HCT116 (cell line): ENCODE data around the gene KIF25. TPM values are rescaled to one million over a fixed set of nuclear protein-coding genes. Genes with fewer than 3 reads are reported as not detected.

Experiments
- ATAC-seq: fragments of 200-7000 bp; cut with Tn5 transposase; 2 replicates; pipeline ENCODE4 v1.9.1; 2020; ENCODE audit warnings: mild to moderate bottlenecking, moderate library complexity
- BruUV-seq: library from RNA; stranded (reverse); fragments of 400-500 nt; replicated peaks from 2 replicates; lab custom pipeline; 2021; lab: Mats Ljungman, UMichigan
- CTCF ChIA-PET: fragments of 300-600 bp; sonication (Branson Sonifier 250); formaldehyde crosslinking; loops from one replicate; lab custom pipeline; 2021; ENCODE audit warnings: antibody characterized with exemption; lab: Charles Lee
- POLR2A ChIA-PET: fragments of 300-600, 350-600 bp; sonication (Branson Sonifier 250); formaldehyde crosslinking; loops from one replicate; lab custom pipeline; 2021; ENCODE audit warnings: antibody characterized with exemption; lab: Charles Lee
- RAD21 ChIA-PET, 2 experiments: fragments of 300-600 bp; sonication (Branson Sonifier 250); formaldehyde crosslinking; loops; one replicate each; lab custom pipeline; 2023; ENCODE audit warnings: low total read pairs in 2 of 2; ENCODE audit not compliant: uncharacterized antibody in 2 of 2, unreplicated experiment in 2 of 2, low non-redundant PET in 1 of 2; lab: Charles Lee
- DNase-seq: peaks from one replicate; pipeline ENCODE4 v3.0.0-alpha.2; 2010; ENCODE audit warnings: low read depth, low spot score
- H2AFZ ChIP-seq: fragments of 200-600 bp; shearing (Covaris generic), sonication (generic); 2 replicates; pipeline ENCODE4 v1.6.1; 2017; ENCODE audit warnings: low read depth, mixed run types, mixed read lengths, antibody characterized with exemption, low read length; ENCODE audit not compliant: poor library complexity, severe bottlenecking
- H3K27ac ChIP-seq: 2 replicates; pipeline ENCODE4 v1.5.1; 2012; ENCODE audit warnings: low read depth, low read length
- H3K27me3 ChIP-seq: fragments of 200-600 bp; sonication (generic); 2 replicates; pipeline ENCODE4 v1.6.1; 2016; ENCODE audit warnings: mixed run types, low read length, mixed read lengths; ENCODE audit not compliant: insufficient read depth
- H3K36me3 ChIP-seq, 2 experiments: fragments of 200-500 bp in 1 of 2; fragments of 200-600 bp in 1 of 2; sonication (Bioruptor generic) in 1 of 2; sonication (generic) in 1 of 2; 2 replicates each; pipeline versions ENCODE4 v1.5.1 to v1.6.1; 2014 to 2016; ENCODE audit warnings: low read length in 2 of 2, inconsistent platforms in 1 of 2, mixed read lengths in 1 of 2, mixed run types in 1 of 2; ENCODE audit not compliant: insufficient read depth in 2 of 2, control insufficient read depth in 1 of 2
- H3K4me1 ChIP-seq, 2 experiments: fragments of 200-600 bp in 1 of 2; sonication (generic) in 1 of 2; 2 replicates each; pipeline versions ENCODE4 v1.5.1 to v1.6.1; 2012 to 2017; ENCODE audit warnings: low read length in 2 of 2, inconsistent platforms in 1 of 2, mild to moderate bottlenecking in 1 of 2, mixed read lengths in 1 of 2, mixed run types in 1 of 2, moderate library complexity in 1 of 2; ENCODE audit not compliant: insufficient read depth in 2 of 2, control insufficient read depth in 1 of 2
- H3K4me2 ChIP-seq: fragments of 200-600 bp; sonication (generic); 2 replicates; pipeline ENCODE4 v1.6.1; 2017; ENCODE audit warnings: mixed run types, low read length, mixed read lengths
- H3K4me3 ChIP-seq, 2 experiments: fragments of 200-600 bp in 1 of 2; sonication (generic) in 1 of 2; replicated peaks in 1 of 2; 2 replicates each; pipeline ENCODE4 v1.5.1; 2011 to 2016; ENCODE audit warnings: low read length in 2 of 2, control low read depth in 1 of 2, low read depth in 1 of 2, mild to moderate bottlenecking in 1 of 2, mixed read lengths in 1 of 2, mixed run types in 1 of 2
- H3K79me2 ChIP-seq: fragments of 200-600 bp; sonication (generic); 2 replicates; pipeline ENCODE4 v1.6.1; 2017; ENCODE audit warnings: mild to moderate bottlenecking, mixed run types, low read length, moderate library complexity, mixed read lengths; ENCODE audit not compliant: insufficient read depth
- H3K9ac ChIP-seq: fragments of 200-600 bp; sonication (generic); 2 replicates; pipeline ENCODE4 v1.6.1; 2016; ENCODE audit warnings: low read length, mixed read lengths
- H3K9me2 ChIP-seq: fragments of 200-600 bp; sonication (generic), shearing (Covaris generic); 2 replicates; pipeline ENCODE4 v1.6.1; 2017; ENCODE audit warnings: mixed run types, mild to moderate bottlenecking, moderate library complexity; ENCODE audit not compliant: insufficient read depth
- H3K9me3 ChIP-seq, 2 experiments: fragments of 200-500 bp in 1 of 2; fragments of 200-600 bp in 1 of 2; sonication (Bioruptor generic) in 1 of 2; sonication (generic) in 1 of 2; 2 replicates each; pipeline ENCODE4 v1.6.1; 2014 to 2017; ENCODE audit warnings: low read length in 2 of 2, mixed read lengths in 2 of 2, inconsistent platforms in 1 of 2, low read depth in 1 of 2, mild to moderate bottlenecking in 1 of 2, mixed run types in 1 of 2, moderate library complexity in 1 of 2; ENCODE audit not compliant: control insufficient read depth in 1 of 2, insufficient read depth in 1 of 2
- H4K20me1 ChIP-seq: fragments of 200-600 bp; sonication (generic), shearing (Covaris generic); 2 replicates; pipeline ENCODE4 v1.6.1; 2017; ENCODE audit warnings: mixed run types, mild to moderate bottlenecking, moderate library complexity; ENCODE audit not compliant: insufficient read depth
- CBX3 ChIP-seq: IDR thresholded peaks from 2 replicates; pipeline ENCODE4 v1.6.1; 2012; ENCODE audit warnings: low read depth
- CEBPB ChIP-seq: IDR thresholded peaks from 2 replicates; pipeline ENCODE4 v1.6.1; 2012; ENCODE audit warnings: low read depth
- EGR1 ChIP-seq: IDR thresholded peaks from 2 replicates; pipeline ENCODE4 v1.6.1; 2012; ENCODE audit warnings: low read depth
- ELF1 ChIP-seq: IDR thresholded peaks from 2 replicates; pipeline ENCODE4 v1.6.1; 2012; ENCODE audit warnings: low read depth, borderline replicate concordance
- FOSL1 ChIP-seq: IDR thresholded peaks from 2 replicates; pipeline ENCODE4 v1.6.1; 2012; ENCODE audit warnings: low read depth
- POLR2A ChIP-seq: IDR thresholded peaks from 2 replicates; pipeline ENCODE4 v1.7.0; 2011; ENCODE audit warnings: borderline replicate concordance; ENCODE audit not compliant: insufficient read depth, insufficient read length; ENCODE audit errors: extremely low read depth
- POLR2AphosphoS5 ChIP-seq: IDR thresholded peaks from 2 replicates; pipeline ENCODE4 v1.6.1; 2011; ENCODE audit warnings: mild to moderate bottlenecking, low read depth, low read length, moderate library complexity
- SIN3A ChIP-seq: IDR thresholded peaks from 2 replicates; pipeline ENCODE4 v1.6.1; 2012; ENCODE audit warnings: low read depth
- YY1 ChIP-seq: IDR thresholded peaks from 2 replicates; pipeline ENCODE4 v1.6.1; 2011; ENCODE audit warnings: low read length, low read depth, moderate library complexity, mild to moderate bottlenecking; ENCODE audit not compliant: insufficient replicate concordance; ENCODE audit errors: extremely low read depth
- ZFX ChIP-seq: fragments of 450-650 bp; IDR thresholded peaks from 2 replicates; pipeline ENCODE4 v1.6.1; 2017
- intact Hi-C: fragments of 100-400 bp; cut with micrococcal nuclease; formaldehyde crosslinking; loops from 2 replicates; pipeline ENCODE4 v1.10.0; 2022
- total RNA-seq: library from RNA; stranded (reverse); gene quantifications from one replicate; pipeline ENCODE4 v1.2.1, GENCODE V29; 2021; ENCODE audit not compliant: unreplicated experiment
- TF ChIP-seq, protein P1 (sequence below): IDR thresholded peaks from 2 replicates; pipeline ENCODE4 v1.6.1; 2012; ENCODE audit warnings: low read depth
- TF ChIP-seq, protein P2 (sequence below): IDR thresholded peaks from 2 replicates; pipeline ENCODE4 v1.6.1; 2012

The KIF25 gene
- total RNA-seq, 1 experiment from 2014 or later = not detected

DNA sequence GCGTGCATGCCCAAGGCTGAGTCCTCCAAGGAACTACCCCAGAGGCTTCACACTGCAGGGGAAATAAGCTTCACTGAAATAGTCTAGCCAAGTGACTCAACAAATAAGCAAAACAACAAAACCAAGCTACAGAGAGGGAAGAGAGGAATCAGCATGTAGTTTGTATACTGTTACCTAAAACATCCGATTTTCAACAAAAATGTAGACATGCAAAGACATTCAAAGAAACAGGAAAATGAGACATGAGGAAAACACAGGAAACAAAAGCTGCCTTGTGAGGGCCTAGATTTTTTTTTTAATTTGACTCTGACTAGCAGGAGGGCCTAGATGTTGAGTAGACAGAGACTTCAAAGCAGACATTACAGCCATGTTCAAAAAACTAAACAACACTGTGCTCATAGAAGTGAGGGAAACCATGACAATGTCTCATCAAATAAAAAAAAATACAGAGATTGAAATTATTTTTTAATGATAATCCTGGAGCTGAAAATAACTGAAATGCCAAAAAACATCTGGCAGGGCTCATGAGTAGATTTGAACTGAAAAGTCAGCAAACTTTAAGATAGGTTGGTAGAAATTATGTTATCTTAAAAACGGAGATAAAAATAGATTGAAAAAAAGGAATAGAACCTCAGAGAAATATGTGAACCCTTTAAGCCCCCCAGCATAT lies 16.4 kb upstream of the KIF25 start:
- no peaks in the 10 kb centered on the region for H3K27me3 ChIP-seq
- no peak for DNase-seq
- no peaks in the 10 kb centered on the region for H3K79me2 ChIP-seq
- no peaks in the 10 kb centered on the region for H3K9me2 ChIP-seq
- H3K4me1 ChIP-seq = no peaks in the 10 kb centered on the region
- H3K4me2 ChIP-seq = no peak overlapping the region
- no peak overlapping the region for H2AFZ ChIP-seq
- H3K27ac ChIP-seq = no peak overlapping the region
- RAD21 ChIA-PET = no interaction called here
- BruUV-seq = no TSS peak
- ATAC-seq = no peak
- no peak overlapping the region for H3K9ac ChIP-seq
- intact Hi-C loops = no loop called here
- POLR2A ChIA-PET = interaction anchor here (0.7 kb wide), 1 partner anchor 55 kb away, joined by 3 read pairs; no protein-coding TSS in a partner anchor
- no peak overlapping the region for H3K4me3 ChIP-seq
- TF ChIP-seq YY1 (no peak), EGR1 (no peak), ZFX (no peak), POLR2A (no peak), POLR2AphosphoS5 (no peak), CEBPB (no peak), SIN3A (no peak), FOSL1 (no peak), ELF1 (no peak), CBX3 (no peak)
- TF ChIP-seq, protein P1, sequence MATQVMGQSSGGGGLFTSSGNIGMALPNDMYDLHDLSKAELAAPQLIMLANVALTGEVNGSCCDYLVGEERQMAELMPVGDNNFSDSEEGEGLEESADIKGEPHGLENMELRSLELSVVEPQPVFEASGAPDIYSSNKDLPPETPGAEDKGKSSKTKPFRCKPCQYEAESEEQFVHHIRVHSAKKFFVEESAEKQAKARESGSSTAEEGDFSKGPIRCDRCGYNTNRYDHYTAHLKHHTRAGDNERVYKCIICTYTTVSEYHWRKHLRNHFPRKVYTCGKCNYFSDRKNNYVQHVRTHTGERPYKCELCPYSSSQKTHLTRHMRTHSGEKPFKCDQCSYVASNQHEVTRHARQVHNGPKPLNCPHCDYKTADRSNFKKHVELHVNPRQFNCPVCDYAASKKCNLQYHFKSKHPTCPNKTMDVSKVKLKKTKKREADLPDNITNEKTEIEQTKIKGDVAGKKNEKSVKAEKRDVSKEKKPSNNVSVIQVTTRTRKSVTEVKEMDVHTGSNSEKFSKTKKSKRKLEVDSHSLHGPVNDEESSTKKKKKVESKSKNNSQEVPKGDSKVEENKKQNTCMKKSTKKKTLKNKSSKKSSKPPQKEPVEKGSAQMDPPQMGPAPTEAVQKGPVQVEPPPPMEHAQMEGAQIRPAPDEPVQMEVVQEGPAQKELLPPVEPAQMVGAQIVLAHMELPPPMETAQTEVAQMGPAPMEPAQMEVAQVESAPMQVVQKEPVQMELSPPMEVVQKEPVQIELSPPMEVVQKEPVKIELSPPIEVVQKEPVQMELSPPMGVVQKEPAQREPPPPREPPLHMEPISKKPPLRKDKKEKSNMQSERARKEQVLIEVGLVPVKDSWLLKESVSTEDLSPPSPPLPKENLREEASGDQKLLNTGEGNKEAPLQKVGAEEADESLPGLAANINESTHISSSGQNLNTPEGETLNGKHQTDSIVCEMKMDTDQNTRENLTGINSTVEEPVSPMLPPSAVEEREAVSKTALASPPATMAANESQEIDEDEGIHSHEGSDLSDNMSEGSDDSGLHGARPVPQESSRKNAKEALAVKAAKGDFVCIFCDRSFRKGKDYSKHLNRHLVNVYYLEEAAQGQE = no peak
- TF ChIP-seq, protein P2, sequence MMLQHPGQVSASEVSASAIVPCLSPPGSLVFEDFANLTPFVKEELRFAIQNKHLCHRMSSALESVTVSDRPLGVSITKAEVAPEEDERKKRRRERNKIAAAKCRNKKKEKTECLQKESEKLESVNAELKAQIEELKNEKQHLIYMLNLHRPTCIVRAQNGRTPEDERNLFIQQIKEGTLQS = no peak
- no peaks in the 10 kb centered on the region for H3K36me3 ChIP-seq
- H4K20me1 ChIP-seq = no peaks in the 10 kb centered on the region
- CTCF ChIA-PET = no interaction called here
- H3K9me3 ChIP-seq = no peaks in the 10 kb centered on the region
